ENCODE measurements around the gene ZNF394.
A peak's percentile ranks its signal among the peaks of the same experiment; 100 is the strongest.

Gene ZNF394

DNA sequence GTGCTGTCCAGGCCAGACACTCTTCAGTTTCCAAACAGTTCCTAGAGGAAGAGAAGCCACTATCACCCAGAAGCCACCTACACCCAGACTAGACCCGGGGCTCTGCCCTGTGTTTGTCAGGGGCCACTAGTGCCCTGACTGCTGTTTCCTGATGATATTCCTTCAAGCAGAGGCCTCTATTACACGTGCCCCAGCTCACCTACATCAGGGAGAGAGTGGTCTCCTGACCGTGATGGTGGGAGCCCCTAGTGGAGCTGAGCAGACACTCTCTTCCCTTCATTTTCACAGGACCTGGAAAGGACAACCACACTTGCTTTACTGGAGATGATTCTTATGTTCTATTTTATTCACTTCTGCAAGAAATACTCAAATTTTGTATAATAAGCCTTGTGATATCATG lies 9.2 kb downstream of the ZNF394 start:
- no peak for DNase-seq

DNA sequence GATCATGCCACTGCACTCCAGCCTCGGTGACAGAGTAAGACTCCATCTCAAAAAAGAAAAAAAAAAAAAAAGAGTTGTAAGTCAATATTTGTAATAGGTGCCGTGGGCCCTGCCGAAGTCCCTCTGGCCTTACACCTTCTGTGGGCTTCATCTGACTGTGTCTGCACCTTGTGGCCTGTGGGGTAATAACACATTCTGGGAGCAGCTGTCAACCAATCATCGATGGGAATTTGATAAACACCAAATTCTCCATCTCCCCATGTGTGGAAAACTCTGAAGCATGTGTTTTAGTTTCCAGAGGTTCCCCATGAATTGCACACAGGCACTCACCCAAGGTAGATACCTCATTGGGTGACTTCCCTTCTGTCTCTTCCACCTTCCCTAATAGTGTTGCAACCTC lies 10.8 kb downstream of the ZNF394 start:
- no peak for DNase-seq

DNA sequence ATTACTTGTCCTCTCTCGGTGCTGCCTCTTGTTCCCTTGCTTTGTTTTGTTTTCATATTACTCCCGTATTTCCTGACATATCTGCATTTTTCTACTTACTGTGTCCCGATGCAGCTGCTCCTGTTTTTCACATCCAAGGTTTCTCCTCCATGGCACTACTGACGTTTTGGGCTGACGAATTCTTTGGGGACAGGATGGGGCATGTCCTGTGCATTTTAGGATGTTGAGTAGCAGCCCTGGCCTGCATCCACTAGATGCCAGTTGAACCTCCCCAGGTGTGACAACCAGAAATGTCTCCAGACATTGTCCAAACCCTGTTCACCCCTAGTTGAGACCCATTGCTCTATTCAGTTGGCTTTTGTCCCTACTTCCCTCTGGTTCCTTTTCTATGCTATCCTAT lies 15.0 kb downstream of the ZNF394 start:
- no peak for DNase-seq

DNA sequence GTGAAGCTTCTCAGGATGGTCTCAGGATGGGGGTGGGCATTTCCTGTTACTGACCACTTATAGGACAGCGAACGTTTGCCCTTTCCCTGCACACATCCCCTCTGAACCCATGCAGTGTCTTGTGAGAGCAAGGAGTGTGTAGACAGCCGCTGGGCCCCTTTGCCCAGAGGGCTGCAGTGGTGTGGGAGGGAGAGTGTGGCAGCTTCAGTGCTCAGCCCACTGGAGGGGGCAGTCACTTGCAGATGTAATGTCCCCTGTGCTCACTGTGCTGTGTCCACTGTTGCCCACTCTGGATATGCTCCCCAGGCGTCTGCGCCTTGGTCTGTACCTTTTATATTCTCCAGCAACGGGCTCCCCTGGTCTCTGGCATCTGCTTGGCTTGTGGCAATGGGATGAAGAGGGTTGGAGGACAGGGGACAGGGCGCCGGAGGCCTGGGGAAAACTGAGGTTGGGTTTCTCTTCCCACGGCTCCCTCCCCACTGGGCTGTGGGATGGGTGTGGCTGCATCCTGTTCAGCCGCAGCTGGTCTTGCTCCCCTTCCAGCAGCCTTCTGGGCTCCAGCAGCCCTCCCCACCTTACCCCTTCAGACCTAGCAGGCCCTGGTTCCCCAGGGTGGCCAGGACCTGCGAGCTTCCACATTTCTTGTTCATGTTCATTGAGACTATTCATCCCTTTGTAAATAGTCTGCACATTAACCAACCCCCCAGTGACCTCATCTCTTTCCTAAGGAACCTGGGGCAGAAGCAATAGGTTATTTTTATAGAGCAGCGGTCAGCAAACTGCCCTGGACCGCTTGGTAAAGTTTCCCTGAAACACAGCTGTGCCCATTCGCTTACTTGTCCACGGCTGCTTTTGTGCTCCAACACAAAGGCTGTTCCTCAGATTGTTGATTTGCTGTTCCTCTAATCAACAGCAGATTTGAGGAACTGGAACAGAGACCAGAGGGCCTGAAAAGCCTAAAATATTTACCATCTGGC lies 21.3 kb downstream of the ZNF394 start:
- DNase-seq, result no peak

DNA sequence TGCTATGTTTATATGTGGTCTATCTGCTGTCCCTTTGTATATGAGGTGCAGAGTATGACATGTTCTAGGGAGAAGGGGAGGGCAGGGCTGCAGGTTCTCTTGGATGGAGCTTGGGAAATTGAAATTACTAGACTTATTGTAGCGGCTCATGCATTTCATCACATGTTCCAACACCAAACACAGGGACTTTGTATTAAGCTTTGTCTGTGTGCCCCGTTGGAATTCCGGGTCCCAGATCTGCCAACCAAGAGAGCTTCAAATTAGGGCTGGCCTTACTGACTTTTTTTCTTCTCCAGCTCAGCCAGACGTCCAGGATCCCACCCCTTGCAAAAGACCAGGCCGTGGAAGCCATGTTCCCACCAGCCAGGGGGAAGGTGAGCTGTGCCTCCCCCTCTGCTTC lies 24.0 kb downstream of the ZNF394 start:
- DNase-seq, result no peak

DNA sequence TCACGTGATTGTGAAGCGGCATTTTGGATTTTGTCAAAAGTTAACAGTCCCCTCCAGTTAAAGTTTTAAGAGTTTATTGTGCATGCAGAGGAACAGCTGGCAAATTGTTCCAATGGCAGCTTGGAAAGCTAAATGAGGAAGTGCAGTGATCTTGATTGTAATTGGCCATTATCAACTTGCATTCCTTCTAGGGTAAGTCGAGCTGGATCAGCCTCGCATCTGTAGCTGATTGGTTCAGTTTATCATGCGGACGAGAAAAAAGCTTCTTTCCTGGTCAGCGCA lies 26.8 kb downstream of the ZNF394 start:
- no peak for DNase-seq

DNA sequence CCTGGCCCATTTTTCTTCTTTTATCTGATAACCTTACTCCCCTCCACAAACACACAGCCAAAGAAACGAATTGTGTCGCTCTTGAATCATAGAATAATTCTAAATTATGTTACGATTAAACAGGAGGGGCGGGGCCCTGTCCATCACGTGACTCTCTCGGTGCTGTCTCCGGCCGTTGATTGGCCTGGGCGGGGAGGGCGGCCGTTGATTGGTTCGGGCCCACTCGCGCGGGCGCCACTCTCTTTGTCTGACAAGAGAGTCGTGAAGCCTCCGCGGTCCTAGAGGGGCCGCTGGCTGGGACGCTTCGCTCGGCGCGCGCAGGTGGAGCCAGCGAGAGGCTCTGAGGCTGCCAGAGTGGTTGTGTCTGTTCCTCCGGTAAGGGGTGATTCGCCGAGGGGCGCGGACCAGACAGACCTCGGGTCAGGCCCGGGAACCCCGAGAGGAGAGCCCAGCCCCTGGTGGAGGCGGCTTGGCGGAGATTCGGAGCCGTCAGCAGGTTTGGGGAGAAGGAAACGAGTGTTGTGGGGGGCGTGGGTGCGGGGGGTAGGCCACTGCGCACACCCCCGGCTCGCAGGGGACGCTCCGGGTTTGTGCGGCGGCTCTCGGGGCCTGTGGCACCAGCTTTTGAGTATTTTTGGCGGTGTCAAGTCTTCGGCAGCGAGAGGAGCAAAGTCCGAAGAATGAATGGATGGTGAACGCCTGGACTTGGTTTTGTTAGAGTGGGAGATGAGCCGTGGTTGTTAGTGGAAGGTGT lies 27.3 kb downstream of the ZNF394 start, which contains the start of gene ZNF789:
ZNF789 (plus strand) TSS at position 330 of the 754 bp plus-strand sequence. CDS start 3,567 bp downstream, outside the sequence.
- peak; percentile 98 for DNase-seq

DNA sequence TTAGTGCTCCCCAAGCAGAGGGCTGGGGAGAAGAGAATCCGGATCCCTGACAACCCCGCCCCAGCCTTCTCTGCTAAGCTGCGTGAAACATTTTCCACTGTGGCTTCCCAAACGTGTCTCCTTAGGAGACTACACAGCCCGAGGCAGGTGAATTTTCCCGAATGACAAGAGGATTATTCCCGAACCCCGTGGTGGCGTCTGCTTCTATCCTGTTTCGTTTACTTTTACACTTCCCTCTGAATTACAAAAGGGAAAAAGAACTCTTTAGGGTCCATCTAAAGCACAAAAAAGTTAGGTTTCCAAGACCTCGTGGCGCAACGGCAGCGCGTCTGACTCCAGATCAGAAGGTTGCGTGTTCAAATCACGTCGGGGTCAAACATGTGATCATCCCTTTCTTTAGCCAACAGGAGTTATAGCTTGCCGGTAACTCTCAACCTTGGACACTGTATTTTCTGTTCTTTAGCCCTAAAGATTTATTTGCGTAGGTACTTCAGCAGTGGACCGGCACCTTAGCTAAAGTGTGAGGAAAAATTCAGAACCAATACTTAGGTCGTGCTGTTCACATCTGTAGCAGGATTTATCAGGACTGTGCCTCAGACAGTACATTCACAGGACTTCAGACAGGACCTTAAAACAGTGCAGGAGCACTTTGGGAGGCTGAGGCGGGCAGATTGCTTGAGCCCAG lies 30.6 kb downstream of the ZNF394 start:
- no peak for DNase-seq

DNA sequence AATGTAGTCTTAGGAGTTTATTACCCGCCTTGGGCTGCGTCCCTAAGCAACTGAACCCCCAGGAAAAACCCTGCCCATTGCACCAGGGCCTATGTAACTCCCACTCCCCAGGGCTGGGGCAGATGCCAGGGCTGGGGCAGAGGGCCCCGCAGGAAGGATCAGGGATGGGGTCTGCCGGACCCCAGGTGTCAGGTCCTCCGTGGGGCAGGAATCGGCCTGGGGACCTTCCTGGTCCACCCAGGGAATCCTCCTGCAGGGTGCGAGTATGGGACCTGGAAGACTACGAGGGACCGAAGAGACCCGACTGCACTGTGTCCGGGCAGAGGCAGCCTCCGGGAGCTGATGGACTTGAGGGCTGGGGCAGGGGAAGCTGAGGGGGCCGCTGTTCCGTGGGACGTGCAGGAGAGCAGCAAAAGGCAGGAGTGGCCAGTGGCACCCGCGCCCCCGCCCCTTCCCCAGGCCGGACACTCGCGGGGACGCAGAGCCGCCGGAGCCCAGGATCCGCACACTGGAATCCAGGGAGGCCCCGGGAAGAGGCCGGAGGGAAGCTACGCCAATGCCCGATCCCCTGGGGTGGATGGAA lies 31.7 kb downstream of the ZNF394 start:
- no peak for DNase-seq

DNA sequence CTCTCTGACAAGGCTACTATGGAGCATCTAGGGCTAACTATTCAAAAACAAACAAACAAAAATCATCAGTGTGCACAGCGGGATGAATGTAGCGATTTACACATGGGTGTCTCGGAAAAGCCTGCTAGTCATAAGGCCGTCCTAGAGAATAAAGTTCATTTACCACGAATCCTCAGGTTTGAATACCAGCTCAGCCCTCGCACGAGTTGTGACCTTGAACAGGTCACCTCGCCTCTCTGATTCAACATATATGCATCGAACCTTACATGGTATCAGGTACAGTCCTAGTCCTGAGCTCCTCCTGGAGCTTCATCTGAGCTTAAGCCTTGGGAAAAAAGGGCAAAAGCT lies 34.7 kb downstream of the ZNF394 start:
- DNase-seq, result no peak

DNA sequence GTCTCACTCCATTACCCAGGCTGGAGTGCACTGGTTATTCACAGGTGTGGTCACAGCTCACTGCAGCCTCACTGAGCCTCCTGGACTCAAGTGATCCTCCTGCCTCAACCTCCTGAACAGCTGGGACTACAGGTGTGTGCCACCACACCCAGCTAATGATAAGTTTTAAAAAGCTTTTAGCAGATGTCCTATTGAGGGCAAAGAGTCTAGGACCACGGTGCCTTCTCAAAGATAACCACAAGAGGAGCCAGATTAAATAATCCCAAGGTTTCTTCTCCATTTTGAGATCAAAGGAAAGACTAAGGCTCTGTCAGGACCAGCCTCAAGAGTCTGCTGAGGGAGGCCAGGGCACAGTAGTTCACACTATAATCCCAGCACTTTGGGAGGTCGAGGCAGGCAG lies 38.9 kb downstream of the ZNF394 start:
- DNase-seq, result no peak

DNA sequence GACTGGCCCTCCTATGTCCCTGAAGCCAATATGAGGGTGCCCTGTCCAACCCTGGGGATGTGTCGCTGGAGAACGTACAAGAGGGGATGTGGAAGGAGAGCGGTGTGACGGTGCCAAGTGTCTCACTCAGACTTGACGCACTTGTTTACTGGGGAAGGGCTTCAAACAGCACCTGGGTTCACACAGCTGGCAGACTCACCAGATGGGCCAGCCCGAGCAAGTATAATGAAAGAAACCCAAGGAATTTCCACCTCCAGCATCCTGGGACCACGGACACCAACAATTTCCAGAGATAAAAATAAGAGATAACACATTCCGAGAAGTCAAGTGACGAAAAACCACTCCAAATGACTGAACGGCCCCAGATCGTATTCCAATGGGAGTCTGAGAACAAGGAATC lies 39.4 kb downstream of the ZNF394 start:
- no peak for DNase-seq

DNA sequence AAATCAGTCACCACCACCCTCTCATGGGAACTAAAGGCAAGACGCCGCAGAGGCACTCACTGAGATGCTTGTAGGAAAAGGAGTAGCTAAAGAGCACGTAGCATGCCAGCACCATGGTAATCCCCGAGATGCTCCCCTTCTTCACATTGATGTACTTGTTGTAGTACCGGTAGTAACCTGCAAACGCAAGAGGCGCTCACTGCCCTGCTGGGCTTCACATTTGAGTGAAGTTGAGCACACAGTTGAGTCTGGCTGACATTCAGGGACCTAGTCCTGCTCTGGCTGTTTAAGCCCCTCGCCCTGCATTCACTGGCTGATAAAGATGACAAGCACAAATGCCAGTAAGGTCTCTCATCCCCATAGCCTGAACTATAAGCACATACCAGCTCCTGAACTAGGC lies 41.0 kb downstream of the ZNF394 start:
- no peak for DNase-seq

DNA sequence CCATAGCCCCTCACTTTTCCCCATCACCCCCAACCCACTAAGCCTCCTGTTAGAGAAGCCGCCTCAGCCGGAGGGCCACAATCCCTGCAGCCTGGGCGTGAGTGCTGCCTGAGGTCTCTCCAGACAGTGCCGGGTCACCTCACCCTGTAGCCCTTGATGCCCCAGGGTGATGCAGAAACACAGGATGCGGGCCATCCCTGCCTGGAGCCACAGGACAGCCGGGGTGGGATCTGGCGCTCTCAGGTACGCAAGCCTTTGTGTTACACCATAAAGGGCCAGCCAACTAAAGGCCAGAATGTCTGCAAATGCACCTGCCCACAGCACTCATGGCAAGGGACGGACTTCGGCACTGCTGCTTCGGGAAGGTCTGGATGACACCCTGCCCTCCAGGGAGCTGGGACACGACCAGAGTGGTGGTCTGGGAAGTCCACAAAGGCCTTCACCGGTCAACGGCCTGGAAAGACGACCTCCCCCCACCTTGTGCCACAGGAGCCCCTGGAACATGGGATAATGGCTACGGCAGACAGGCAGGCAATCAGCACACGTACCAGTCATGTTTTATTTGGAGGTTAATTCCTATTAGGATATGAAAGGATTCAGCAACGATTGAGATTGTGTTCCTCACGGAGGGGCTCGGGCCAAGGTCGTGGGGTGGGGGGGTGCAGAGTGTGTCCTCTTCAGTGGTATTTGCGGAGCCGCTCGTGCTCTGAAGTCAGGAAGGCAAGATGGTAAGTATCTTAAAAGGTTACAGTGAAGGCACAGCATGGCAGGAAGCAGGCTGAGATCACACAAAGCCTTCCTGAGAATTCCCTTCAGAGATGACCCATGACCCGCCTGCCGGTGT lies 42.2 kb downstream of the ZNF394 start:
- DNase-seq, result no peak

DNA sequence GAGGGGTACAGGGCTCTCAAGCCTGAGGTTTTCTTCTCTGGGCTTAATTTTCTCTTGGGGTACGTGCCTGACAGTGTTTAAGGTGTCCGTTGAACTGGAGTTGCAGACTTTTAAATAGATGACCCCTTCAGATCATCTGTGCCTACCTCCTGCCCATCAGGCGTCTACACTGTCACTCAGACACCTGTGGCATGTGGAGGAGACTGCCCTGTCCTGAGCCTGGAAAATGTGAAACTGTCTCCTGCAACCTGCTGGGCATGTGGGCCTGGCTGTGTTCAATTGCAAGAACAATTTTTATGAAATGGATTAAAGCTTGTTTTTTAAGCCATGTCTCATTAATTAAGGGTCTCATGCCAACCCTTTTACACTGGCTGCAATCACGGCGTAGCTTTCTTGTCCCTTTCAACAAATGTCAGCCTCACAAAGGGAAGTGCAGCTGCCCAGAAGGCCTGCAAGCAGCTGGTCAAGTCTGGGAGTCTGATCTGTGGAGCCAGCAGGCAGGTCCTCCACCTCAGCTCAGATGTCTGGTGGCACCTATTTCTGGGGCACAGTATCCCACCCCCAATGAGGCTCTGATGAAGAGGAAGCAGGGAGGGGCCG lies 42.9 kb downstream of the ZNF394 start:
- no peak for DNase-seq

DNA sequence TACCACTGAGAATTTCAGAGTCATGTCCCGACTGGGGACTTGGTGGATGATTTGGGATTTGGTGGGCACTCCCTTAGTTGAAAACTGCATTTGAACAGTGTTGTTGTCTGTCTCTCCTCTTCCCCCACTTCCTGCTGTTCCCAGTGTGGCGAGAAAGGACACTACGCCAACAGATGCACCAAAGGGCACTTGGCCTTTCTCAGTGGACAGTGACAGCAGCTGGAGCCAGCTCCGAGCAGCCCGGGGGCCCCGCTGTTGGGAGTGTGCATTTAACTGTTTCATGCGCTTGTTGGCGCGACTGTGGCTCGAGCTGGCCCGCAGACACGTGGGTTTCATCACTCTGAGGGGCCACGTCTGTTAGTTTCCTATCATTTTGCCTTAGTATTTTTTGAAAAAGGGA lies 43.8 kb downstream of the ZNF394 start:
- no peak for DNase-seq

DNA sequence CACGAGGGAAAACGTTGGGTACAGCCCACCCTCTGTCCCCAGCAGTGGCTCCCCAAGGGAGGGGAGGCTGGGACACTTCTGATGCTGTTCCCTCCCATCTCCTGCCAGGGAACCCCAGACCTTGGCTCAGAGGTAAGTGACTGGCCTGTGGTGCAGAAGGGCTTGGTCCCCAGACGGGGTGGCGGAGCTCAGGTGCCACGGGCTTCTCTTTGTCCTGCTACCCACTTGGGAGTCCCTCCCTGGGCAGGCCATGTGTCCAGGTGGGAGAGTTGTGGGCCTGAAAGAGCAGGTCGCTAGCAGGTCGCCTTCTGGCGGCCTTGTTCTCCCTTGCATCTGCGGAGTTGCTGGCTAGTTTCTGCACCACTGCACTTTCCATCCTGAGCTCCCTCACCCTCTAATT lies 44.2 kb downstream of the ZNF394 start:
- DNase-seq, result no peak

DNA sequence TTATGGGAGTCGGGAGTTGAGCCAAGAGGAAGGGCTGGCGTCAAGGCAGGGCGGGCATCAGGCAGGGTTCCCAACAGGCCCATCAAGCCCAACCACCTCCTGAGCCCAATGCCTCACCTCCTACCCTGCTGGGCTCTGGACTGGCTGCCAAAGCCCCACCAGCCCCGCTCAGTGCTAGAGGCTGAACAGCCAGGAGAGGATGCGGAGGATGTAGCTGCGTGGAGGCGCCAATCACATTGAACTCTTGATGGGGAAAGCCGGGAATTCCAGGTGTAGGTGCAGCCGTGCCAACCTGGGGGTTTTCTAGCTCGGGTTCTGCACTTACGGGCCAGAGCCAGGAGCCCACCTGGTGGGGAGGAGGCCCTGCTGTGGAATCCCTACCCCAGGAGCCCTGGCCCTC lies 47.0 kb downstream of the ZNF394 start:
- no peak for DNase-seq

DNA sequence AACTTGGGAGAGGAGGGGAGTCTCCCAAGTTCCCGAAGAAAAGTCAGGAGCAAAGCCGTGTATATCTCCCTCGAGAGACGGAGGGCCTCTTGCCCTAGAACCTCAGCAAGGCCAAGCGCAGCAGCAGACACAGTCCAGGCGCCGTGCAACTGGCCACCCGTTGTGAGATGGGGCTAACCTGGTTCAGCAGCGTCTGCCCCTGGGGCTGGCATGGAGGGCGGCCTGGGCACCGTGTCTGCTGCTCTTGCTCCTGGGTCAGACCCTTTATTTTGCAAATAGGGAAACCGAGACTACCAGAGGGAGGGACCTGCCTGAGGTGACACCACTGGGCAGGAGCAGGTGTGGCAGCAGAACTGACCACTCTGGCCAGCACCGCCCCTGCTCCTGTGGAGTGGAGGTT lies 47.5 kb downstream of the ZNF394 start:
- DNase-seq, result no peak

DNA sequence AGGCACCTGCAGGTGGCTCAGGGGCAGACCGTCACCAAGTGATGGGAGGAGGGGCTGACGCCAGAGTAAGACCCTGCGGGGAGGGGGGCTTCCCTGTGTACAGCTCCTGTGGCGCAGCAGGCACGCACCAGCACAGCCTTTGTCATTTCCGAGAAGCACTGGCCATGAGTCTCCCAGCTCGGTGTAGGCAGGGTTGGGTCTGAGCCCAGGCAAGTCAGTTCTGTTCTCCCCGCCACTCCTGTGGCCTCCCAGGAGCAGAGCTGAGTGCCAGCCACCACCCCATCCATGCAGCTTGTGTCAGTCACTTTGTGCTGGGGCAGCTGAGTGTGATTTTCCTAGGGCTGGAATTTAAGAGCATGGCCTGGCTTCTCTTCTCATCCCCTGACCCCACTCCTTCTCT lies 48.1 kb downstream of the ZNF394 start:
- no peak for DNase-seq

DNA sequence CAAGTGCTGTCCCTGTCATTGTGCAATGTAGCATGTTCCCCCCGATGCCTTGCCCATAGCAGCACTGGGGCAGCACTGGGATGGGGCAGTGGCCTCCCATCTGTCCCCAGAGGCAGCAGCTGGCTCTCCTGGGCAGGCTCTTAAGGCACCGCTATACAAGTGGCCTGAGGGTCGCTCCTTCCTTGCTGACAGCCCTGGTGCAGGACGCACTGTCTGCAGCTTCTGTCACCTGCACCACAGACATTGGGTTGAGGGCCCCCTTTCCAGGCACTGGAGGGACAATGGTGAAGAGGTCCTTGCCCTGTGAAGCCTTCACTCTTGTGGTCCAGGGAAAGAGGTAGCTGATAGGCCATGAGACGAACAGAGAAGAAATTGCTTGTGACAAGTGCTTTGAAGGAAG lies 50.8 kb downstream of the ZNF394 start:
- no peak for DNase-seq

DNA sequence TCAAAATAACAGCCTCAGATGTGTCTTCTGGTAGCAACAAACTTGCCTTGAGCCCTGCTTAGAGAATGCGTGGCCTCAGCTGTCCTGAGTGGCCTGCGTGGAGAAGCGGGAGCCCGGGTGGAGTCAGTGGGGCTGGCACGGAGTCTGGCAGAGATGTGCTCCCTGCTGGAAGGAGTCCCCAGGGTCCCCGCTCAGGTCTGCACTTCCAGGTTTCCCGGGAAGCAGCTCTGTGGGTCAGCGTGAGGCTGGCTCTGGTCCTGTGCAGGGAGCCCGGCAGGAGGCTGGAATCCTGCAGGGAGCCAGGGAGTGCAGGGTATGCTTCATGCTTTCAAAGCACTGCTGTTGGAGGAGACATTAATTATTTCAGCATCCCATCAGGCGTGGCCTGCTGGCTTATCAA lies 51.2 kb downstream of the ZNF394 start:
- no peak for DNase-seq

Measured in activated CD8-positive, alpha-beta memory T cell treated with anti-CD3 and anti-CD28 coated beads, Interleukin-2, amount 50 U/mL, for 4 hours (primary cell).